ENCODE data around the gene CST9. TPM values are rescaled to one million over a fixed set of nuclear protein-coding genes. Genes with fewer than 3 reads are reported as not detected.

The CST9 gene
- total and polyA plus RNA-seq, 7 donors, result not detected

- H3K36me3 ChIP-seq (ENCODE audit: insufficient read depth in 1 of 2, low read depth in 1 of 2), result no peaks in the 10 kb centered on the region
- intact Hi-C loops (cut with DNase I), result no loop called here
- peaks cover 10% of the 10 kb centered on the region for H3K4me1 ChIP-seq
- WGBS, 3 donors, result 83 to 90% (median 89%) methylated on average over 2 of the region's 2 CpGs
- no peaks in the 10 kb centered on the region for H3K27me3 ChIP-seq (ENCODE audit: insufficient read depth in 3 of 3, low read length in 2 of 3)
- no peak for TF ChIP-seq CTCF (IDR thresholded peaks at IDR 0.05)
- no peaks in the 10 kb centered on the region for H3K9me3 ChIP-seq
- H3K4me3 ChIP-seq, result no peak overlapping the region
- no peak for ATAC-seq
- H3K27ac ChIP-seq, result no peak overlapping the region
- no peak for DNase-seq
Measured at GRCh38 chr20:23652926-23653325, 47.2 kb upstream of the CST9 start.

GRCh38 chr20:23652371-23652770 lies 46.7 kb upstream of the CST9 start:
- no peak overlapping the region for H3K4me3 ChIP-seq
- no peak for TF ChIP-seq CTCF (IDR thresholded peaks at IDR 0.05)
- intact Hi-C loops (cut with DNase I), result no loop called here
- H3K4me1 ChIP-seq, result peaks cover 10% of the 10 kb centered on the region
- DNase-seq (no peak), ATAC-seq (no peak)
- no peaks in the 10 kb centered on the region for H3K27me3 ChIP-seq (ENCODE audit: insufficient read depth in 3 of 3, low read length in 2 of 3)
- H3K27ac ChIP-seq, result no peak overlapping the region
- H3K9me3 ChIP-seq, result no peaks in the 10 kb centered on the region
- H3K36me3 ChIP-seq (ENCODE audit: insufficient read depth in 1 of 2, low read depth in 1 of 2), result no peaks in the 10 kb centered on the region

GRCh38 chr20:23651117-23651516 lies 45.4 kb upstream of the CST9 start:
- intact Hi-C loops (cut with DNase I), result no loop called here
- DNase-seq (no peak), ATAC-seq (no peak)
- no peaks in the 10 kb centered on the region for H3K27me3 ChIP-seq (ENCODE audit: insufficient read depth in 3 of 3, low read length in 2 of 3)
- H3K4me3 ChIP-seq, result no peak overlapping the region
- H3K9me3 ChIP-seq, result no peaks in the 10 kb centered on the region
- H3K36me3 ChIP-seq (ENCODE audit: insufficient read depth in 1 of 2, low read depth in 1 of 2), result no peaks in the 10 kb centered on the region
- 94 to 97% (median 95%) methylated on average over 2 of the region's 2 CpGs for WGBS, 3 donors
- no peak for TF ChIP-seq CTCF (IDR thresholded peaks at IDR 0.05)
- H3K27ac ChIP-seq, result no peak overlapping the region
- peaks cover 10% of the 10 kb centered on the region for H3K4me1 ChIP-seq

GRCh38 chr20:23649830-23650417 lies 44.2 kb upstream of the CST9 start:
- ATAC-seq, result no peak
- H3K27me3 ChIP-seq (ENCODE audit: insufficient read depth in 3 of 3, low read length in 2 of 3), result no peaks in the 10 kb centered on the region
- H3K27ac ChIP-seq, result no peak overlapping the region
- TF ChIP-seq CTCF (IDR thresholded peaks at IDR 0.05), result no peak
- no peak for DNase-seq
- H3K4me1 ChIP-seq, result no peaks in the 10 kb centered on the region
- intact Hi-C loops (cut with DNase I), result no loop called here
- no peaks in the 10 kb centered on the region for H3K36me3 ChIP-seq (ENCODE audit: insufficient read depth in 1 of 2, low read depth in 1 of 2)
- WGBS, 3 donors, result 81 to 85% (median 83%) methylated on average over 1 of the region's 1 CpG
- H3K9me3 ChIP-seq, result no peaks in the 10 kb centered on the region
- H3K4me3 ChIP-seq, result no peak overlapping the region

- no peaks in the 10 kb centered on the region for H3K4me1 ChIP-seq
- 75 to 78% (median 77%) methylated on average over 2 of the region's 2 CpGs for WGBS, 3 donors
- intact Hi-C loops (cut with DNase I), result no loop called here
- H3K4me3 ChIP-seq, result no peak overlapping the region
- no peaks in the 10 kb centered on the region for H3K36me3 ChIP-seq (ENCODE audit: insufficient read depth in 1 of 2, low read depth in 1 of 2)
- H3K27ac ChIP-seq, result no peak overlapping the region
- DNase-seq (no peak), ATAC-seq (no peak)
- H3K27me3 ChIP-seq (ENCODE audit: insufficient read depth in 3 of 3, low read length in 2 of 3), result no peaks in the 10 kb centered on the region
- H3K9me3 ChIP-seq, result no peaks in the 10 kb centered on the region
- TF ChIP-seq CTCF (IDR thresholded peaks at IDR 0.05), result no peak
Measured at GRCh38 chr20:23649242-23649641, 43.5 kb upstream of the CST9 start.

All from psoas muscle (tissue), 8 donors.